GM19035 (cell line): Measurements from ENCODE around the gene CELF2.
"Not testable (repeated sequence)": the region's sequence is repeated elsewhere in the genome, so short reads cannot be mapped to it uniquely, and the experiment has no call there.

Experiments used
- ATAC-seq: cut with Tn5 transposase; IDR thresholded peaks from one replicate; pipeline ENCODE4 v1.9.1; 2021; ENCODE audit not compliant: unreplicated experiment

The CELF2 gene

DNA sequence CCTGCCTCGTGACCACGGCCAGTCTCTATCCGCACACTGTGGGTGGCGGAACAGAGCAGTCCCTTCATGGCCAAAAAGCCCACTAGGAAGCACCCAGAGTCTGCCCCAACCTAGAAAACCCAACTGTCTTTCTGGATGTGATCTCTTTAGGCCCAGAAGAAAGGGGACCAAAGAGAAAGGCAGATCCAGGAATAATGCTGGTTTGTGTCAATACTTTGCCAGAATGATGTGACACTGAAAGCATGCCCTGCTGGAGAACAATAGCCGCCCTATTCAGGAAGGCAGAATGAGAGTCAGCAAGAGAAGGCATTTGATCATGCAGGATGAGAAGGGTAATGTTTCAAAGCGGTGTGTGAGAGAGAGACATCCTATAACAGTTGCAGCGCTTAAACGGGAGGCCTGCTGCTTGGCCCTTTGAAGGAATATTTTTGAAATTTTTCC, 319.1 kb downstream of the CELF2 start:
- ATAC-seq: no peak

DNA sequence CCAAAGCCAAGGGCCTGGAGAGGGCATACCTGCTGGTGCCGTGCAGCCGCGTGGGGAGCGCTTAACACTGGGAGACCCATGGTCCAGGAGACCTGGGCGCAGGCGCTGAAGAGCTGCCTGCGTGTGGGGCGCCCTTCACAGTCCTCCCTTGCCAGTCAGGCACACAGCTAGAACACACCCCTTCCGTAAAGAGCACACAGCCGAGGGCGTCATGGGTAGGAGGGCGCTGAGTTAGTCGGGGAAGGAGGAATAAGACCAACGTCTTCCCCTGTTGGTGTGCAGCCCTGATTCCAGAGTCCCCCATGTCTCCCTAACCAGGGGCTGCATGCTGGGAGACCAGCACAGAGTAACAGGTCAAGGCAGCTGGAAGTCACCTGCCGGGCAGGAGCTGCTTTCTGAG, 319.8 kb downstream of the CELF2 start:
- no peak for ATAC-seq

DNA sequence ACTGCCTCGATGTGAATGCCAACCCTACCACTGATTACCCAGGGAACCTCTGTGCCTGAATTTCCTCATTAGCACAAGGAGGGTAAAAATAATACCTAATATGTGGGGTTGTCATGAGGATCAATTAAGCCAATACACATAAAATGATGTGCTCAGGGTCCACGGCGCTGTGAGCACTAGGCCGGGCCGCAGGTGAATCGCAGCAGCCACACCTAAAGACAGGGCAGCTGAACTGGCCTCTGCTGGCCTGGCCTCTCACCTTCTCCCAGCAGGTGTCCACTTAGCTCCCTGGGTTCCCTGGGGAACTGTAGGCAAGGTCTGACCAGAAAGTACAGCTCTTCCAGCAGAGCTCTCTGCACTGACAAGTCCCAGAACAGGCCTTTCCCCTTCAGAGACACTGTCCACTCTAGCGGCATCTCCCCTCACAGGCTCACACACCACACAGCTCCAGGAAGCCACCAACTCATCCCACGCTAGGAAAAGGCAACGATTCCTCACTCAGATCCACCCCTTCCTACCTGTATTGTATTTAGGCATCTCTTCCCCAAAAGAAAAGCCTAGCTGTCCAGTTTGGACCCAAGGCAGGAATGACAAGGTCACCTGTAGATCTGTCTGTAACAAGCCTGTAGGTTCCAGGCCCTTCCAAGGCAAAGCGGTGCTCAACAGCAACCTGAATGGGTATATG, 320.6 kb downstream of the CELF2 start:
- ATAC-seq: no peak

DNA sequence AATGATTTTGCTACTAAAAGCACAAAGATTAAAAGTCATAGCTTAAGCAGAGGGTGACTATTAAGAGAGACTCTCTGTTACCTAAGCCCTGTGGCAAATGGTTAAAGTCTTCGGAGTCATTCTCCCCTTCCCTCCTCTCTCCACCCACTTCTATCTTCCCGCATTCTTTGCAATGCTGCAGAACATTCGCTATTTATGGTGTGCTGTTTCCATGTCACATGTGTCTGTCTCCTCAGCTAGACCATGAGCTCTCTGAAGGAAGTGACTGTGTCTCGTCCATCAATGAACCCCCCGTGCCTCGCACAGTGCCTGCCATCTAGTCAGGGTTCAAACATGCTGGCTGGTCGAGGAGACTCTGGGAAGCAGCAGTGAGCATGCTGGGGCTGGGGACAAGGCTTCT, 321.3 kb downstream of the CELF2 start:
- no peak for ATAC-seq

DNA sequence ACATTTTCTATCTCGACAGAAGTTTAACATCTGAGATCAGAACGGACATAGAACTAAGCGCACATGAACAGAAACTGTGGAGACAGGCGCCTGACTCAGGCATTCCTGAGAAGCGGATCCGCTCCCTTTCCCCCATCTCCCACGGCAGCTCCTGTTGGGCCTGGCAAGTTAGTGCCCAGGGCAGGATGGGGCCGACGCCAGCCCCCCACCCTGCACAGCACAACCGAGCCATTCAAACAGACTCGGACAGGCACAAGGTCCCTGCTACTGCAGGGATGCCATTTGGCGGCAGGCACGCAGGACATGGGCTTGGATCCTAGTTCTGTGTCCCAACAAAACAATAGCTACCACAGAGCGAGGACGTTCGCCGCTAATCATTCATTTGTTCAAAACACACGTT, 322.0 kb downstream of the CELF2 start:
- ATAC-seq: no peak

DNA sequence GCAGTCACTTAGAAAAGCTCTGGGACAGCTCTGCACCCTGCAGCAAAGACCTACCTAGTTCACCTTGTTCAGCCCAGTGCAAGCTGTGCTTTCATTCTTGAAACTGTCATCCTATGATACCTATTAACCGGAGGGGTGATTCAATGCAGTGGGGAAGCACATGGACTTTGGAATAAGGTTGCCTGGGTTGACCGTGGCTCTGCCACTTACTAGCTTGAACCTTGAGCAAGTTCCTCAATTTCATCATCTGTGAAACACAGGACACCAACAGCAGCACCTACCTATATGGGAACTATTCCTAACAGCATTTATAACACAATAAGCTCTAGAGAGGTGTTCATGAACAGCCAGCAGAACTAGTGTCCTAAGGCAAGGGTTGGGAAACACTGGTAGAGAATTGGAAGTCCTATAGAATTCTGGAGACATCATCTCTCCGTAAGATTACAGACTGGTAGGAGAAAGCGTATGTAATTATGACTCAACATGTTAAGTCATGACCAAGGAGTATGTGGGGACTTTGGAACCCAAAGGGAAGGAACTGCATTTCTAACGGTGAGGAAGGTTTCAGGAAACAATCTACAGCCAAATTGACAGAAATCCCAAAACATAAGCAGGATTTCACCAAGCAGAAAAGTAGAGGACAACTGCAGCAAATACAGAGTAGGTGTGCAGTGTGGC, 323.8 kb downstream of the CELF2 start:
- ATAC-seq: no peak

DNA sequence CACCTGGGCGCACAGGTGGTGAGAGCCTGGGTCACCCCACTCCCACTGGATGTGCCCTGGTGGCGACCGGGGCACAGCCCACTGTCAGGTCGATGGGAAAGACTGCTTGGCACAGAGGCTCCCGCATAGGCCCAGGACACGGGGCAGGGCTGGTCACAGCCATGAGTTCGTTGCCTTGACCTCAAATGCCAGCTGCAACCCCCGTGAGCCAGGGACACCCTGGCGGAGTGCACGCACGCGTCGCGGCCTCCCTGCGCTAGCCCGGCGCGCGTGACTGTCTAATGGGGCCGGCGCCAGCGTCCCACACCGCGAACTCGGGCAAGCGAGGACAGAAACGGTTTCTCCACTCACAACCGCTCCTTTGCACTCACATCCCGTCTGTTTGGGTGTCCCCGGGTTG, 326.4 kb downstream of the CELF2 start:
- no peak for ATAC-seq

DNA sequence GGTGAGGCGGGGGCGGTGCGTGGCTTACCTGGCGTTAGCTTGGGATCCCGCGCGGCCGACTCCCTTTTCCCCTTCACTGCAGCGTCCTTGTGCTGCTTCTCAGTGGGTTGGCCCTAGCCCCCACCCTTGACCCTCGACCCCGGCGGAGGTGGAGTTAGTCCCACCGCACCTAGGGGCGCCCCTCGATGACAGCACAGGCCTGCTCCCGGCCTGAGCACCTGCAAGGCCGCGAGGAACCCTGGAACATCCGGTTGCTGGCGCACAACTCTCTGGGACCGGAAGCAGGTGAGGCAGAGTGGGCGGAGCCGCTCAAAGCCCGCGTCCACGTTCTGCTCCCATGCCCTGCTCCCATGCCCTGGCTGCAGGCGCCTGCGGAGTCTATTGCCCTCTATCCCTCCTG, 326.9 kb downstream of the CELF2 start:
- no peak for ATAC-seq

DNA sequence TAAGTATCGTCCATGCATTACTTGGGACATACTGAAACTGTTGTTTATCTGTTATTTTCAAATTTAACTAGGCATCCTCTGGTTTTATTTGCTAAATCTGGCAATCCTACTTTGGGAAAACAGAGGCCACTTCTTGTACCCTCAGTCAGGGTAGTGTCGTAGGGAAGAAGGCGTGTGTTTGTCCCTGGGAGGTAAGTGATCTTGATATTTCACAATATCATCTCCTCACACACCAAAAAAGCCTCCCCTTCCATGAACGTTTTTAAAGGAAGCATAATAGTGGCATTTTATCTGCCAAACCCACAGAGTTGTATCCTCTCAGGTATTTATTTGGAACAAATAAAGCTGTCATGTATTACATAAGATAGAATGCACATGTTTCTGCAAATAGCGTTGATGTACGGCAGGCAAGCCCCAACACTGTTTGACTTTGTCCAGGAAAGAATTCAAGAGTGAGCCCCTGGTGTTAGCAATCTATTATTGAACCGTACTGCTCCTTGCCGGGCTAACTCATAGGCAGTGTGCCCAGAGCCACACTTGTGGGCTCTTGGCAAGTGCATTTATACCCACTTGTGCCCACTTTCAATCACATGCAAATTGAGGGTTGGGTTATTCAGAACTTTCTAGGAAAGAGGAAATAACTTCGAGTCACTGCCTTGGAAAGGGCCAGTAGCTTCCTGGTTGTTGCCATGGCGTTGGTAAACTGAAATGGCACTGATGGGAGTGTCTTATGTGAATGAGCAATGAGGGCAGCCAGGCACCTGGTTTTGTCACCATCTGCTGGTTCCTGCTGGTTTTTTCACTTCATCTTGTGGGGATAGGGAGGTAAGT, 327.8 kb downstream of the CELF2 start:
- no peak for ATAC-seq

DNA sequence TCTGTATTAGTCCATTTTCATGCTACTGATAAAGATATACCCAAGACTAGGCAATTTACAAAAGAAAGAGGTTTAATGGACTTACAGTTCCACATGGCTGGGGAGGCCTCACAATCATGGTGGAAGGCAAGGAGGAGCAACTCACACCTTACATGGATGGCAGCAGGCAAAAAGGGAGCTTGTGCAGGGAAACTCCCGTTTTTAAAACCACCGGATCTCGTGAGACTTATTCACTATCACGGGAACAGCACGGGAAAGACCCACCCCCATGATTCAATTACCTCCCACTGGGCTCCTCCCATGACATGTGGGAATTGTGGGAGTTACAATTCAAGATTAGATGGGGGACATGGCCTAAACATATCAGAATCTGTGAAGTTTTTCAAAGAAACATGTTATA, 329.9 kb downstream of the CELF2 start:
- not testable (repeated sequence) for ATAC-seq

DNA sequence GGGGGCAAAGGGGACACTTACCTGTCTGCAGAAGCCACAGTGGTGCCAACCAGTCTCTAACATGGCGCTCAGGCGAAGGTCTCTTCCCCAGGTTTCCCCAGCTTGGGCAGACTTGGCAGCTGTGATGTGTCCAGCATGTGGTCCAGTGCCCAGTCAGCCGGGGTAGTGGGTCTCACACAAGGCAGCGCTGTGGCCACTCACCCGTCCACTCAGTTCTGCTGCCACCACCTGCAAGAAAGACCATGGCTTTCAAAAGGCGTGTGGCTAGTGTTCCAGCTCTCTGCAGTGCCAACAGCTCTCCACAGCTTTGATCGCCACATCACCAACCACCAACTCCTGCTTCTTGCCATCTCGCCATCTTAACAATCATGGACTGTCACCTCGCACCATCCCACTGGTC, 334.1 kb downstream of the CELF2 start:
- no peak for ATAC-seq

DNA sequence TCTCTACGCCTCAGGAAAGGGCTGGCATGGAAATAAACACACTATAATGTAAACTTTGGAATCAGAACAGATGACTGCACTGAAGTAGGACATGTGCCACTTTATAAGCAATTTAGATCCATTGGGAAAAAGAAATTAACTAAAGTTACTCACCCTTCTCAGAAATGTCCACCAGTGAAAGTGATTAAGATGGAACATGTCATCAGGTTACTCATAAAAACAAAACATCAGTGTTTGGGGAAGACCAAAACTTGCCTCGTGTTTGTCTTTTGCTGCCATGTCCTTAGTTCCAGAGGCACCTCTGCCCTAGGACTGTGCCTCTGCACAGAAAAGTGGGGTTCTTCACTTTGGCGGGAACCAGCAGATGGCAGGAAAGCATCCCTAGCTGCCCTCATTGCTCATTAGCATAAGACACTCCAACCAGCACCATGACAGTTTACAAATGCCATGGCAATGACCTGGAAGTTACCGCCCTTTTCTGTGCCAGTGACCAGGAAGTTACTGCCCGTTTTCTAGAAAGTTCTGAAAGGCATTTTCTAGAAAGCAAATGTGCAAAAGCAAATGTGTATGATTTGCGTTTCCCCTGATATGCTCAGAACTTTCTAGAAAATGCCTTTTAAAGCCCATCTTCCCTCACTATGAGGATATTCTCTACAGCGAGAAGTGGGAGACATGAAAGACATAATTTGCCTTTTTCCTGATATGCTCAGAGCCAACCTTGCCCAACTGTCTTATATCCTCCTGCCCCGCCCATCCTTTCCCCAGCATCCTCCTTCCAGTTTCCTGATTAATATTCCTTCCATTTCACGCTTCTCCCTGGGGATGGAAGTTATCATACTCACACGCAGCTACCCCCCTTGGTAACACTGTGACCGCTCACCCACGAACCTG, 335.6 kb downstream of the CELF2 start:
- ATAC-seq: no peak

DNA sequence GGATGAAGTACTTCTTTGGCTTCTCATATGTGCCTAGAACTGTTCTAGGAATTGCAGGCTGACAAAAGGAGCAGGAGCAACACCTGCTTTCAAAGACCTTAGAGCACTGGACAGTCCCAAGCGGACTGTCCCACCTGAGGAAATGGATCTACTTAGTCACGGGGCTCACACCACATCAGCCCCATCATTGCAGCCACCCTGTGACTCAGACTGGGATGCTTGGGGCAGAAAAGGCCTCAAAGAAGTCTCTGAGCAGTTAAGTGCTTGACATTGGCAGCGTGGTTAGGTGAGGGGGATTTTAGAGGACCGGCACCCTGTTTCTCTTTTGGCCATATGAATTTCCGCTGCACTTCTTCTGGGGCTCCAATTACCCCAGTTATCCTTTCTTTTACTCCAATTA, 337.2 kb downstream of the CELF2 start:
- no peak for ATAC-seq

DNA sequence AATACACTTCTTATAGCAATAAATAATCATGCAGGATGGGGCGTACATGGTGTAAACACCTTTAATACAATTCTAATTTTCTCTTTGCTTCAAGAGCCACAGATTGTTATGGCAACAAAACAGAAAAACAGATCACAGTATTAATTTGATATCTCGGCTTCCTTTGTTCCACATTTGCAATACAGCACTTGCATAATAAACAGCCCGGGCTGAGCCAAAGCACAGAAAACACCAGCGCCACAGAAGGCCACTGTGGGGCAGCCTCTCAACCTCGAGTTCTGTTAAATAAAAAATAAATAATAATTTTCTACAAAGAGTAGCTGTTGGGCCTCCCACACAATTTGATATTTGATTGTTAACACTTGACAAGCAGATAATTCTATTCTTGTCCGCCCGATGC, 337.9 kb downstream of the CELF2 start:
- ATAC-seq: no peak

DNA sequence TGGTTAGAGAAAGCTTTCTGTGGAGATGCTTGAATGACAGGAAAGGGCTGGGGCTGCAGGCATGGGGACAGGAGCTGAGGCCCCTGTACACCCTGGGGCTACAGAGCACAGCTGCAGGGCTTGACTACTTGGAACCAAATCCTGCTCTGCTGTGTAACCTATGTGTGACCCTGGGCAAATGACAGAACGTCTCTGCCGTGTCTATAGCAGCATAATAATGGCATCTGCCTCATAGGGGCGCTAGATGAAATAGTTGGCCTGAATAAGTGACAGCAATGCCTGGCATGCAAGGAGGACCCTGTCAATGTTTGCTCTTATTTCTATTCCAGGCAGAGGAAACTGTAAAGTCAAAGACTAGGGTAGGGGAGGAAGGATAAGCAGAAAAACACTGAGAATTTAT, 339.8 kb downstream of the CELF2 start:
- no peak for ATAC-seq

DNA sequence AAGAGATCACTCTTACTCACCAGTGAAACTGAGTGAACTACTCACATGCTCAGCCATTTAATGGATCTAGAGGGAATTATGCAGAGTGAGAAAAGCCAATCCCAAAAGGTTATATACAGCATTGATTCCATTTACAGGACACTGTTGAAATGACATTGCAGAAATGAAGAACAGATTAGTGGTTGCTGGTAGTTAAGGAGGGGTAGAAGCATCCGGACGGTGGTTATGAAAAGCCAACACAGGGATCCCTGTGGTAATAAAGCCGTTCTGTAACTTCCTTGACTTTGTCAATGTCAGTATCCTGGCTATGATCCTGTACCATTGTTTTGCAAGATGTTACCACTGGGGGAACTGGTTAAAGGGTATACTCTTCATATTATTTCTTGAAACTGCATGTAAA, 340.3 kb downstream of the CELF2 start:
- no peak for ATAC-seq

DNA sequence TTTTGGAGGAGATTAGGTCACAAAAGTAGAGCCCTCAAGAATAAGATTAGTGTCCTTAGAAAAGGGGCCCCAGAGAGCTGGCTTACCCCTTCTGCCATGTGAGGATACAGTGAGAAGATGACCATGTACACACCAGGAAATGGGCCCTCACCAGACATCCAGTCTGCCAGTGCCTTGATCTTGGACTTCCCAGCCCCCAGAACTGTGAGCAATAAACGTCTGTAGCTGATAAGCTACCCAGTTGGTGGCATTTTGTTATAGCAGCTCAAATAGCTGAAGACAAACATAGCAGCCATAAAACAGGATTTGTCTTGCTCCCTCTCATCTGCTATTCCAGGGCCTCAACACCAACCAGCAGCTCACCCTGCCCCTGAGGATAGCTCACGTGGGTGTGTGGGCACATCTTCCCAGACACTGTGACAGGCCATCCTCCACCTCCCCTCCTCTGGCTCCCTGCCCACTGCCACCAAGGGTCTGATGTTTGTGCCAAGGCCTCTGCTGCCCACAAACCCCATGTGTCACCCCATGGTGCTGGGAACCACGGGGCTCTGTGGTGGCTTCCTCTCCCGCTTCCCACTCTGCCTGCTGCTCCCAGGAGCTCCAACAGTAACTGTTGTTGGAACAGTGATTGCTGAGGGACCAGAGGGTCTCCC, 341.4 kb downstream of the CELF2 start:
- no peak for ATAC-seq

DNA sequence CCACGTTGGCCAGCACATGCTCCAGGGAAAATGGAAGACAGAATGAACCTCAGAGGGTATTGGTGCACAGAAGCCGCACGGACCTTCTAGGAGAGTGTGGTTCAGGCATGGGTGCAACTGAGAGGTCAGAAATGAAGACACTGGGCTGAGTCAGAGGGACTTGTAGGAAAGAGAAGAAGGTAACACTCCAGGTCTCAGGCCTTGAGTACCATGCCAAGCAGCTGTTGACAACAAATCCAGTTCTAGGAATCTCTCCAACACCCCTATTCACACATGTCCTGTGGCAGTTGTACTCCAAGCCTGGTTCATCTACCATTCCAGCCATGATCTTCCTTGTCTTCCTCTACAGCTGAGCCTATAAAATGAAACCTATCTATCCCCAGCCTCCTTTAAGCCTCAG, 342.2 kb downstream of the CELF2 start:
- ATAC-seq: no peak

DNA sequence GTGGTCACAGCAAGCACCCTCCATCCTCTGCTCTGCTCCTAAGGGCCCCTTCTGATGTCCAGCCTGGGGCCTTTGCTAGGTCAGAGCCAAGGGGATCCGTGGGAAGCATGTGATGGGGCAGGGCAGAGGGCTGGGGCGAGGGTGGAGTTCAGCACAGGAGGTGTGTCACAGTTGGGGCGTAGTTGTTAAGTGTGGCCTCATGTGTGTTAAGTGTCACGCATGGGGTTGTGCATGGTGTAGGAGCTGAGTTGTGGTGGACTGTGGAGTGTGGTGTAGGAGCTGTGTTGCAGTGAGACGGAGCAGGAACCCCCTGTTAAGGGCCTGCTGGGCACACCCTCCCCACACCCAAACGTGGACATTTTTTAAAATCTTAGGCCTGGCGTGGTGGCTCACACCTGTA, 345.8 kb downstream of the CELF2 start:
- ATAC-seq: no peak

DNA sequence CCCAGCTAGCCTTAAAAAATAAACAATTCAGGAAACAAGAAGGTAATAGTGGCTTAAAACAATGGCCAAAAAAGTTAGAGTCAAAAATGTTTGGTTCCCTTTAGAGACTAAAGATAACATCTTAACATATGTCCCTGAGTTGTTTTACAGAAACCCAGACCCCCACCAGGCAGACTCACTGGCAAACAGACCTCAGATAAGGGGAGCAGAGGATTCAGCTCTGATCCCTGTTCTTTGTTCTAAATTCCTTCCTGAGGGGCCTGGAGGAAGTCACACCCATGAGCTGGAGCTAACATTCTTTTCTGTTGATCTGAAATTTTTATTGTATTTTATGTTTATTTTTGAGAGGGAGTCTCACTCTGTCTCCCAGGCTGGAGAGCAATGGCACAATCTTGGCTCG, 346.6 kb downstream of the CELF2 start:
- no peak for ATAC-seq

DNA sequence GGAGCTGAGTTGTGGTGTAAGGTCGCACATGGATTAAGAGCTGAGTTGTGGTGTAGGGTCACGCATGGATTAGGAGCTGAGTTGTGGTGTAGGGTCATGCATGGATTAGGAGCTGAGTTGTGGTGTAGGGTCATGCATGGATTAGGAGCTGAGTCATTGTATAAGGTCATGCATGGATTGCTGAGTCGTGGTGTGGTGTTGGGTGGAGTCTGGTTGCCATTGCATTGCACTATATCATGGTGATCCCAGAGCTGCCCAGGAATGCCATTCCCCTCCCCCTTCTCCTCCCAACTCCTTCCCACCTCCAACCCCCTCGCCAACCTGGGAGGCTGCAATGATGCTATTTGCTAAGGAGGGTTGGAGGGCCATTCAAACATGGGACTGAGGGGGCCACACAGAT, 349.2 kb downstream of the CELF2 start:
- not testable (repeated sequence) for ATAC-seq
